HCT116 (cell line): Measurements from ENCODE around the gene HRH4. TPM values are rescaled to one million over a fixed set of nuclear protein-coding genes. Genes with fewer than 3 reads are reported as not detected.

Experiments
- ATAC-seq: fragments of 200-7000 bp; cut with Tn5 transposase; 2 replicates; pipeline ENCODE4 v1.9.1; 2020; ENCODE audit warnings: mild to moderate bottlenecking, moderate library complexity
- BruUV-seq: library from RNA; stranded (reverse); fragments of 400-500 nt; replicated peaks from 2 replicates; lab custom pipeline; 2021; lab: Mats Ljungman, UMichigan
- CTCF ChIA-PET: fragments of 300-600 bp; sonication (Branson Sonifier 250); formaldehyde crosslinking; loops from one replicate; lab custom pipeline; 2021; ENCODE audit warnings: antibody characterized with exemption; lab: Charles Lee
- POLR2A ChIA-PET: fragments of 300-600, 350-600 bp; sonication (Branson Sonifier 250); formaldehyde crosslinking; loops from one replicate; lab custom pipeline; 2021; ENCODE audit warnings: antibody characterized with exemption; lab: Charles Lee
- RAD21 ChIA-PET, 2 experiments: fragments of 300-600 bp; sonication (Branson Sonifier 250); formaldehyde crosslinking; loops; one replicate each; lab custom pipeline; 2023; ENCODE audit warnings: low total read pairs in 2 of 2; ENCODE audit not compliant: uncharacterized antibody in 2 of 2, unreplicated experiment in 2 of 2, low non-redundant PET in 1 of 2; lab: Charles Lee
- DNase-seq: peaks from one replicate; pipeline ENCODE4 v3.0.0-alpha.2; 2010; ENCODE audit warnings: low read depth, low spot score
- H2AFZ ChIP-seq: fragments of 200-600 bp; shearing (Covaris generic), sonication (generic); 2 replicates; pipeline ENCODE4 v1.6.1; 2017; ENCODE audit warnings: low read depth, mixed run types, mixed read lengths, antibody characterized with exemption, low read length; ENCODE audit not compliant: poor library complexity, severe bottlenecking
- H3K27ac ChIP-seq: 2 replicates; pipeline ENCODE4 v1.5.1; 2012; ENCODE audit warnings: low read depth, low read length
- H3K27me3 ChIP-seq: fragments of 200-600 bp; sonication (generic); 2 replicates; pipeline ENCODE4 v1.6.1; 2016; ENCODE audit warnings: mixed run types, low read length, mixed read lengths; ENCODE audit not compliant: insufficient read depth
- H3K36me3 ChIP-seq, 2 experiments: fragments of 200-500 bp in 1 of 2; fragments of 200-600 bp in 1 of 2; sonication (Bioruptor generic) in 1 of 2; sonication (generic) in 1 of 2; 2 replicates each; pipeline versions ENCODE4 v1.5.1 to v1.6.1; 2014 to 2016; ENCODE audit warnings: low read length in 2 of 2, inconsistent platforms in 1 of 2, mixed read lengths in 1 of 2, mixed run types in 1 of 2; ENCODE audit not compliant: insufficient read depth in 2 of 2, control insufficient read depth in 1 of 2
- H3K4me1 ChIP-seq, 2 experiments: fragments of 200-600 bp in 1 of 2; sonication (generic) in 1 of 2; 2 replicates each; pipeline versions ENCODE4 v1.5.1 to v1.6.1; 2012 to 2017; ENCODE audit warnings: low read length in 2 of 2, inconsistent platforms in 1 of 2, mild to moderate bottlenecking in 1 of 2, mixed read lengths in 1 of 2, mixed run types in 1 of 2, moderate library complexity in 1 of 2; ENCODE audit not compliant: insufficient read depth in 2 of 2, control insufficient read depth in 1 of 2
- H3K4me2 ChIP-seq: fragments of 200-600 bp; sonication (generic); 2 replicates; pipeline ENCODE4 v1.6.1; 2017; ENCODE audit warnings: mixed run types, low read length, mixed read lengths
- H3K4me3 ChIP-seq, 2 experiments: fragments of 200-600 bp in 1 of 2; sonication (generic) in 1 of 2; replicated peaks in 1 of 2; 2 replicates each; pipeline ENCODE4 v1.5.1; 2011 to 2016; ENCODE audit warnings: low read length in 2 of 2, control low read depth in 1 of 2, low read depth in 1 of 2, mild to moderate bottlenecking in 1 of 2, mixed read lengths in 1 of 2, mixed run types in 1 of 2
- H3K79me2 ChIP-seq: fragments of 200-600 bp; sonication (generic); 2 replicates; pipeline ENCODE4 v1.6.1; 2017; ENCODE audit warnings: mild to moderate bottlenecking, mixed run types, low read length, moderate library complexity, mixed read lengths; ENCODE audit not compliant: insufficient read depth
- H3K9ac ChIP-seq: fragments of 200-600 bp; sonication (generic); 2 replicates; pipeline ENCODE4 v1.6.1; 2016; ENCODE audit warnings: low read length, mixed read lengths
- H3K9me2 ChIP-seq: fragments of 200-600 bp; sonication (generic), shearing (Covaris generic); 2 replicates; pipeline ENCODE4 v1.6.1; 2017; ENCODE audit warnings: mixed run types, mild to moderate bottlenecking, moderate library complexity; ENCODE audit not compliant: insufficient read depth
- H3K9me3 ChIP-seq, 2 experiments: fragments of 200-500 bp in 1 of 2; fragments of 200-600 bp in 1 of 2; sonication (Bioruptor generic) in 1 of 2; sonication (generic) in 1 of 2; 2 replicates each; pipeline ENCODE4 v1.6.1; 2014 to 2017; ENCODE audit warnings: low read length in 2 of 2, mixed read lengths in 2 of 2, inconsistent platforms in 1 of 2, low read depth in 1 of 2, mild to moderate bottlenecking in 1 of 2, mixed run types in 1 of 2, moderate library complexity in 1 of 2; ENCODE audit not compliant: control insufficient read depth in 1 of 2, insufficient read depth in 1 of 2
- H4K20me1 ChIP-seq: fragments of 200-600 bp; sonication (generic), shearing (Covaris generic); 2 replicates; pipeline ENCODE4 v1.6.1; 2017; ENCODE audit warnings: mixed run types, mild to moderate bottlenecking, moderate library complexity; ENCODE audit not compliant: insufficient read depth
- CBX3 ChIP-seq: IDR thresholded peaks from 2 replicates; pipeline ENCODE4 v1.6.1; 2012; ENCODE audit warnings: low read depth
- CEBPB ChIP-seq: IDR thresholded peaks from 2 replicates; pipeline ENCODE4 v1.6.1; 2012; ENCODE audit warnings: low read depth
- EGR1 ChIP-seq: IDR thresholded peaks from 2 replicates; pipeline ENCODE4 v1.6.1; 2012; ENCODE audit warnings: low read depth
- FOSL1 ChIP-seq: IDR thresholded peaks from 2 replicates; pipeline ENCODE4 v1.6.1; 2012; ENCODE audit warnings: low read depth
- JUND ChIP-seq: IDR thresholded peaks from 2 replicates; pipeline ENCODE4 v1.6.1; 2012
- POLR2A ChIP-seq: IDR thresholded peaks from 2 replicates; pipeline ENCODE4 v1.7.0; 2011; ENCODE audit warnings: borderline replicate concordance; ENCODE audit not compliant: insufficient read depth, insufficient read length; ENCODE audit errors: extremely low read depth
- POLR2AphosphoS5 ChIP-seq: IDR thresholded peaks from 2 replicates; pipeline ENCODE4 v1.6.1; 2011; ENCODE audit warnings: mild to moderate bottlenecking, low read depth, low read length, moderate library complexity
- RAD21 ChIP-seq: IDR thresholded peaks from 2 replicates; pipeline ENCODE4 v1.6.1; 2012; ENCODE audit warnings: low read depth, mild to moderate bottlenecking
- SIN3A ChIP-seq: IDR thresholded peaks from 2 replicates; pipeline ENCODE4 v1.6.1; 2012; ENCODE audit warnings: low read depth
- SP1 ChIP-seq: IDR thresholded peaks from 2 replicates; pipeline ENCODE4 v1.6.1; 2012; ENCODE audit warnings: low read depth
- SRF ChIP-seq: IDR thresholded peaks from 2 replicates; pipeline ENCODE4 v1.6.1; 2012; ENCODE audit warnings: low read depth
- TCF7L2 ChIP-seq: IDR thresholded peaks from 2 replicates; pipeline ENCODE4 v1.7.0; 2011; ENCODE audit warnings: borderline replicate concordance, inconsistent platforms; ENCODE audit not compliant: insufficient read depth, insufficient read length; ENCODE audit errors: extremely low read depth
- YY1 ChIP-seq: IDR thresholded peaks from 2 replicates; pipeline ENCODE4 v1.6.1; 2011; ENCODE audit warnings: low read length, low read depth, moderate library complexity, mild to moderate bottlenecking; ENCODE audit not compliant: insufficient replicate concordance; ENCODE audit errors: extremely low read depth
- ZFX ChIP-seq: fragments of 450-650 bp; IDR thresholded peaks from 2 replicates; pipeline ENCODE4 v1.6.1; 2017
- intact Hi-C: fragments of 100-400 bp; cut with micrococcal nuclease; formaldehyde crosslinking; loops from 2 replicates; pipeline ENCODE4 v1.10.0; 2022
- total RNA-seq: library from RNA; stranded (reverse); gene quantifications from one replicate; pipeline ENCODE4 v1.2.1, GENCODE V29; 2021; ENCODE audit not compliant: unreplicated experiment
- TF ChIP-seq, protein P1 (sequence below): IDR thresholded peaks from 2 replicates; pipeline ENCODE4 v1.6.1; 2012
- TF ChIP-seq, protein P2 (sequence below): IDR thresholded peaks from 2 replicates; pipeline ENCODE4 v1.6.1; 2012; ENCODE audit warnings: low read depth
- TF ChIP-seq, protein P3 (sequence below): IDR thresholded peaks from 2 replicates; pipeline ENCODE4 v1.6.1; 2011; ENCODE audit warnings: mild to moderate bottlenecking, low read length, moderate library complexity; ENCODE audit not compliant: insufficient replicate concordance; ENCODE audit errors: extremely low read depth
- TF ChIP-seq, protein P4 (sequence below): IDR thresholded peaks from 2 replicates; pipeline ENCODE4 v1.6.1; 2012

The HRH4 gene
- total RNA-seq, 1 experiment from 2014 or later: not detected

DNA sequence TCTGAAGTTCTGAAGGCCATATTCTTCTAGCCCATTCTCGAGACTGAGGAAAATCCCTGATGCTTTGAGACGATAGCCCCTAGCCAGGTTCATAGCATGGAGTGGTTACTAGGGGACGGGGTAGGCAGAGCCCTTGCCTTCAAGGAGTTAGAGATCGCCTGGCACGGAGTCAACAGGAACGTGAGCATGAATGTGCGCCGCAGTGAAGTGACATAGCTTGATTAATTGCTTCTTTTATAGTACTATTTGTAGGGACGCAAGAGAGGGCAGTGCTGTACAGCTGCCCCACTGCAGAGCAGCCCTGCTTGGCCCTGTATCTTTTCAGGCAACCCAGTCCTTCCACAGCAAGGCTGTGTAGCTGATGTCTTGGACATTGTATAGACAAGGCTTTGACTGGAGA, 26.2 kb downstream of the HRH4 start:
- no peaks in the 10 kb centered on the region for H3K9me2 ChIP-seq
- H3K27ac ChIP-seq: no peak overlapping the region
- DNase-seq (no peak), ATAC-seq (no peak)
- no peak overlapping the region for H3K4me3 ChIP-seq
- ChIA-PET POLR2A (no interaction called here), RAD21 (no interaction called here), CTCF (interaction anchor here (1.2 to 6.4 kb wide), 2 partner anchors 13 to 126 kb away, joined by 4 to 98 read pairs; no protein-coding TSS in a partner anchor)
- TF ChIP-seq, protein P1, sequence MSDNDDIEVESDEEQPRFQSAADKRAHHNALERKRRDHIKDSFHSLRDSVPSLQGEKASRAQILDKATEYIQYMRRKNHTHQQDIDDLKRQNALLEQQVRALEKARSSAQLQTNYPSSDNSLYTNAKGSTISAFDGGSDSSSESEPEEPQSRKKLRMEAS: no peak
- TF ChIP-seq SP1 (no peak), YY1 (no peak), POLR2A (no peak), POLR2AphosphoS5 (no peak), CBX3 (no peak), EGR1 (no peak), TCF7L2 (no peak), FOSL1 (no peak), RAD21 (no peak), SRF (no peak), ZFX (no peak; the same call in 1 of the 2 replicates), JUND (no peak), SIN3A (no peak), CEBPB (no peak)
- TF ChIP-seq, protein P2, sequence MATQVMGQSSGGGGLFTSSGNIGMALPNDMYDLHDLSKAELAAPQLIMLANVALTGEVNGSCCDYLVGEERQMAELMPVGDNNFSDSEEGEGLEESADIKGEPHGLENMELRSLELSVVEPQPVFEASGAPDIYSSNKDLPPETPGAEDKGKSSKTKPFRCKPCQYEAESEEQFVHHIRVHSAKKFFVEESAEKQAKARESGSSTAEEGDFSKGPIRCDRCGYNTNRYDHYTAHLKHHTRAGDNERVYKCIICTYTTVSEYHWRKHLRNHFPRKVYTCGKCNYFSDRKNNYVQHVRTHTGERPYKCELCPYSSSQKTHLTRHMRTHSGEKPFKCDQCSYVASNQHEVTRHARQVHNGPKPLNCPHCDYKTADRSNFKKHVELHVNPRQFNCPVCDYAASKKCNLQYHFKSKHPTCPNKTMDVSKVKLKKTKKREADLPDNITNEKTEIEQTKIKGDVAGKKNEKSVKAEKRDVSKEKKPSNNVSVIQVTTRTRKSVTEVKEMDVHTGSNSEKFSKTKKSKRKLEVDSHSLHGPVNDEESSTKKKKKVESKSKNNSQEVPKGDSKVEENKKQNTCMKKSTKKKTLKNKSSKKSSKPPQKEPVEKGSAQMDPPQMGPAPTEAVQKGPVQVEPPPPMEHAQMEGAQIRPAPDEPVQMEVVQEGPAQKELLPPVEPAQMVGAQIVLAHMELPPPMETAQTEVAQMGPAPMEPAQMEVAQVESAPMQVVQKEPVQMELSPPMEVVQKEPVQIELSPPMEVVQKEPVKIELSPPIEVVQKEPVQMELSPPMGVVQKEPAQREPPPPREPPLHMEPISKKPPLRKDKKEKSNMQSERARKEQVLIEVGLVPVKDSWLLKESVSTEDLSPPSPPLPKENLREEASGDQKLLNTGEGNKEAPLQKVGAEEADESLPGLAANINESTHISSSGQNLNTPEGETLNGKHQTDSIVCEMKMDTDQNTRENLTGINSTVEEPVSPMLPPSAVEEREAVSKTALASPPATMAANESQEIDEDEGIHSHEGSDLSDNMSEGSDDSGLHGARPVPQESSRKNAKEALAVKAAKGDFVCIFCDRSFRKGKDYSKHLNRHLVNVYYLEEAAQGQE: no peak
- TF ChIP-seq, protein P3, sequence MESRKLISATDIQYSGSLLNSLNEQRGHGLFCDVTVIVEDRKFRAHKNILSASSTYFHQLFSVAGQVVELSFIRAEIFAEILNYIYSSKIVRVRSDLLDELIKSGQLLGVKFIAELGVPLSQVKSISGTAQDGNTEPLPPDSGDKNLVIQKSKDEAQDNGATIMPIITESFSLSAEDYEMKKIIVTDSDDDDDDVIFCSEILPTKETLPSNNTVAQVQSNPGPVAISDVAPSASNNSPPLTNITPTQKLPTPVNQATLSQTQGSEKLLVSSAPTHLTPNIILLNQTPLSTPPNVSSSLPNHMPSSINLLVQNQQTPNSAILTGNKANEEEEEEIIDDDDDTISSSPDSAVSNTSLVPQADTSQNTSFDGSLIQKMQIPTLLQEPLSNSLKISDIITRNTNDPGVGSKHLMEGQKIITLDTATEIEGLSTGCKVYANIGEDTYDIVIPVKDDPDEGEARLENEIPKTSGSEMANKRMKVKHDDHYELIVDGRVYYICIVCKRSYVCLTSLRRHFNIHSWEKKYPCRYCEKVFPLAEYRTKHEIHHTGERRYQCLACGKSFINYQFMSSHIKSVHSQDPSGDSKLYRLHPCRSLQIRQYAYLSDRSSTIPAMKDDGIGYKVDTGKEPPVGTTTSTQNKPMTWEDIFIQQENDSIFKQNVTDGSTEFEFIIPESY: no peak
- TF ChIP-seq, protein P4, sequence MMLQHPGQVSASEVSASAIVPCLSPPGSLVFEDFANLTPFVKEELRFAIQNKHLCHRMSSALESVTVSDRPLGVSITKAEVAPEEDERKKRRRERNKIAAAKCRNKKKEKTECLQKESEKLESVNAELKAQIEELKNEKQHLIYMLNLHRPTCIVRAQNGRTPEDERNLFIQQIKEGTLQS: no peak
- no peak overlapping the region for H3K4me2 ChIP-seq
- no peaks in the 10 kb centered on the region for H3K9me3 ChIP-seq
- no peaks in the 10 kb centered on the region for H3K36me3 ChIP-seq
- H3K27me3 ChIP-seq: no peaks in the 10 kb centered on the region
- H2AFZ ChIP-seq: no peak overlapping the region
- intact Hi-C loops: loop anchor here (2.0 to 10.0 kb wide), 3 partner anchors 58 to 240 kb away; partner anchors contain the start of gene IMPACT
- no peaks in the 10 kb centered on the region for H4K20me1 ChIP-seq
- H3K9ac ChIP-seq: no peak overlapping the region
- H3K79me2 ChIP-seq: no peaks in the 10 kb centered on the region
- no TSS peak for BruUV-seq
- 0 out of 4 replicates have a peak, but pooled peaks cover 0 to 5% of the 10 kb centered on the region in 2 experiments for H3K4me1 ChIP-seq
